ENCODE results near the gene TNFRSF9.
"Not testable (repeated sequence)": the region's sequence is repeated elsewhere in the genome, so short reads cannot be mapped to it uniquely, and the experiment has no call there.

TNFRSF9 gene

GRCh38 chr1:7940745-7941436, at the start of gene TNFRSF9:
TNFRSF9 (minus strand) TSS chr1:7940839; CDS start chr1:7939994, 845 bp downstream.
- DNase-seq: no peak

- no peak for DNase-seq
Measured at GRCh38 chr1:7989762-7990428, 49.3 kb upstream of the TNFRSF9 start.

- DNase-seq: no peak
Measured at GRCh38 chr1:7988576-7988975, 47.9 kb upstream of the TNFRSF9 start.

DNA sequence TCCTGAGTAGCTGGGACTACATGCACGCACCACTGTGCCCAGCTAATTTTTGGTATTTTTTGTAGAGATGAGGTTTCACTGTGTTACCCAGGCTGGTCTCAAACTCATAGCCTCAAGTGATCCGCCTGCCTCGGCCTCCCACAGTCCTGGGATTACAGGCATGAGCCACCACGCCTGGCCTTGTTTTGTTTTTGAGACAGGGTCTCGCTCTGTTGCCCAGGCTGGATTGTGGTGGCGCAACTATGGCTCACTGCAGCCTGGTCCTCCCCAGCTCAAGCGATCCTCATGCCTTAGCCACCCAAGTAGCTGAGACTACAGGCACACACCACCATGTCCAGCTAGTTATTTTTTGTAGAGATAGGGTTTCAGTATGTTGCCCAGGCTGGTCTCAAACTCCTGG, 46.9 kb upstream of the TNFRSF9 start:
- DNase-seq: no peak

DNA sequence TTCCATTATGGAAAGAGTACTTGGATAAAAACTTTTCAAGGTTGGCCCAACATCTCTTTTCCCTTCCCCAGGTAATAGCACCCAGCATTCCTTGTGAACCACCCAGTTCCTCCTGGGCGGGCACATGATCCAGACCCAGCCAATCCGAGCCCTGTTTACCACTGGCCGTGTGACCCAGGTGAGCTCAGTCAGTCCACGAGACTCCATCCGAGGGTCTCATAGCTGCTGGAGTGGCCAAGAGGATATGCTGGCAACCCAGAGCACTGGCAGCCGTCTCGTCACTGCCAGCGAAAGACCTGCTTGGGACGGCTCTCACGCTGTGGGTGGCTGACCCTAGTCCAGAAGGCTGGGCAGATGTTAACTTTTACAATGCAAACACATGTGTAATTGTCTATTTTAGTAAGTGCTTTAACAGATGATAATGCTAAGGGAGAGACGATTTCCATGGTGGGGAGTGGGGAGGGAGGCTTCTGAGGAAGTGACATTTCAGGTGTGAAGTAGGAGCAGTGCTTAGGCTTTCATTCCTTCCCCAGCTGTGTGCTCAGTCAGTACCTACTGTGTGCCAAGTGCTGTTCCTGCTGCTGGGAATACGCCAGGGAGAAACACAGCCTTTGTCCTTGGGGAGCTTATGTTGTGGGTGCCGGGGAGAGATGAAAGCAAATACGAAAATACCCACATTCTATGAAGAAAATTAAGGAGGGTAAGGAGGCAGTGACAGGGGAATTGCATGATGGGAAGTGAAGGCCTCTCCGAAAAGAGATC, 45.4 kb upstream of the TNFRSF9 start:
- DNase-seq: no peak

- no peak for DNase-seq
Measured at GRCh38 chr1:7984811-7985210, 44.2 kb upstream of the TNFRSF9 start.

DNA sequence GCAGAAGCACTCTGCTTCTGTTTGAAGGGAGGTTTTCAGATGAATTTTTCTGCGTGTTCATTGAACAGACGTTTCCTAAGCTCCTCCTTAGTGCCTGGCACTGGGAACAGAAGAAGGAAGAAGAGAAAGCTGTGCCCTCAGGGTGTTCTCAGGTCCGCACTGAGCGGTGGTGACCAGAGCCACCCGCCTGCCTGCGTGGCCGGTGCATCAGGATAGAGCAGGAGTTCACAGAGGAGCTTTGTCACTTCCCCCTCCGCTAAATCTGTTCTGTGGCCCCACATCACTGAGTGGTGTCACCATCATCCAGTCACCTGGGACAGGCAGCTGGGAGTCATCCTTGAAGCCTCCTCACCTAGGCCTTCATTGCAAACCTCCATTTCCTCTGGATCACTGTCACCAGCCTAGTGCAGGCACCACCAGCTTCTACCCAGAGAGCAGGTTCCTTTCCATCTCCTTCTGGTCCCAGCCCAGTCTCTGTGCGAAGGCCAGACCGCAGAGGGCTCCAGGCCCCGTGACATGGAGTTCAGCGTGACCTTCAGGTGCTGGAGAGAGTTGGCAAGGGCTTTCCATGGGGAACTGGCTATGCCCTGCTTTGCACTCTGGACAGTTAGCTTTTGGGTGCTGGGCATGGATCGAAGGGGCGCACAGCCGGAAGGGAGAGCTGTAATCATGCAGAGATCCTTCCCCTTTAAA, 42.6 kb upstream of the TNFRSF9 start:
- no peak for DNase-seq

DNA sequence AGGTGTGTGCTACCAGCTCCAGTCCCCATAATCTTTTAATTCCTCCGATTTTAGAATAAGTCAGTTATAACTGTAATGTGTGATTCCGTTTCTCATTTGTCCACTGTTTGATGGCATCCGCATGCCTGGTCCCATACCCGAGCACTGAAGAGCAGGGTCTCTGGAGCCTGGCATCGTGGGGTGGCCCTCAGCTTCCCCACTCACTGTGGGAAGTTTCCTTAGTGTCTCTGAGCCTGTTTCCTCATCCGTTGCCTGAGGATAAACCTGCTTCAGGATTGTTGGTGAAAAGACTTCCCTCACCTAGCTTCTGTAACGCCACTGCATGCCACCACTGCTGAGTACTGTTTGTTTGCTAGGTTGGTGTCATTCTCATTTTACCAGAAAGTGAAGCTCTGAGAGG, 40.3 kb upstream of the TNFRSF9 start:
- DNase-seq: no peak

DNA sequence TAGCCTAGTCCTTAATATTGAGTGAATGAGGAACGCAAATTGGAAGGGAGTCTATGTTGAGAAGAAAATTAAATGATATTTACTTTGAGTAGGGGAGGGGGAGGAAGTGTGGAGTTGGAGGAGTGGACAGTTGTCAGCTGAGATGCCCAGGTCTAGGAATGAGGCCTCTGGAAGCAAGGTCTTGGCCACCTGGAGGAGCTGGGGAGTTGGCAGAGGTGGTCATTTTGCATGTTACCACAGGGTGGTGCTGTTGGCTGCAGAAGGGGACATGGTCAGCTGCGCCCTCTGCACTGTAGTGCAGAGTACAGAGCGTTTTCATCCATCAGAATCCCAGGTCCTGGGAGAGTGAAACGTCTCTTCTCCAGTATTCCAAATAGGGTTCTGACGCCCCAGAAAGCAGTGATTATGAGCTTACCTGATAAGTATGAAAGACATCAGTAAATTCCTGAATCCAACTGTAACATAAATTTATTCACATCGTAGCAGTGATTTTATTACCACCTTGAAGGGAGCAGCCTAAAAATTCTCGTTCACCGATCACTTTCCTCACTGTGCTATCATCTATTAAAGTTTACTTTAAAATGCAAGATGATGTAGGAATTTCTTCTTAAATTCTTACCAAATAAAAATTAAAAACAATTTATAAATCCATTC, 34.7 kb upstream of the TNFRSF9 start:
- DNase-seq: peak; percentile 56

- no peak for DNase-seq
Measured at GRCh38 chr1:7973086-7973485, 32.4 kb upstream of the TNFRSF9 start.

- DNase-seq: no peak
Measured at GRCh38 chr1:7972285-7972684, 31.6 kb upstream of the TNFRSF9 start.

DNA sequence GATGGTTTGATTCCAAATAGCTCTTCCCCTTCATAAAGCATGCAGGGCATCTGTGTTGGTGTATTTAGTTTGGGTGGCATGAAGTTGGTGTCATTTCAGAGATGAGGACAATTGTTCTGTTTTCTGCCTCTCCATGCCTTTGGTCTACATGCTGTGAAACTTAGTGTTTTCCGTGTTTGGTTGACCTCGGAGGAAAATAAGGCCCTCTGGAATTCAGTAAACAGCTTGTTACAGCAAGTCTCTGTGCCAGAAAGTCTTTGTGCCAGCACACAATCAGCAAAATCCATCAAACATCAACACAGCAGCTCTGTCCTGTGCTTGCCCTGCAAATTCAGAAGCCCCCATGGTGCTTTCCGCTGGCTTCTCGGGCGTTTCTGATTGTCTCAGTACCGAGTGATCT, 30.4 kb upstream of the TNFRSF9 start:
- no peak for DNase-seq

- no peak for DNase-seq
Measured at GRCh38 chr1:7970246-7970645, 29.6 kb upstream of the TNFRSF9 start.

GRCh38 chr1:7967651-7968050, 27.0 kb upstream of the TNFRSF9 start:
- no peak for DNase-seq

- DNase-seq: no peak
Measured at GRCh38 chr1:7967196-7967595, 26.6 kb upstream of the TNFRSF9 start.

DNA sequence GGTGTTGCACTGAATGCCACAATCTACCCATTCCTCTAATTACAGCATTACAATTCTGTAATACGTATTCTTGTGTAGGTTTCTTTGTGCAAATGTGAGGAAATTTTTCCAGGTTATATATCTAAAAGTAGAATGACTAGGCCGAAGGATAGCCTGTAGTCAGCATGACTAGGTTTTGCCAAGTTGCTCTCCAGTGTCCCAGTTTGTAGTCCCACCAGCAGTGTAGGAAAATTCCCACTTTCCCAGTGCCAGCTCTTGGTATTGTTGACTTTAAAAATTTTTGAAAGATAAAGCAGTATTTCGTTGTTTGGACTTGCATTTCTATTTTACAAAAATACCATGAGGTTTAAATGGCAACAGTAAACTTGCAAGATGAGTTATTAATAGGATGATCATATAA, 23.8 kb upstream of the TNFRSF9 start:
- DNase-seq: no peak

- DNase-seq: not testable (repeated sequence)
Measured at GRCh38 chr1:7963841-7964240, 23.2 kb upstream of the TNFRSF9 start.

DNA sequence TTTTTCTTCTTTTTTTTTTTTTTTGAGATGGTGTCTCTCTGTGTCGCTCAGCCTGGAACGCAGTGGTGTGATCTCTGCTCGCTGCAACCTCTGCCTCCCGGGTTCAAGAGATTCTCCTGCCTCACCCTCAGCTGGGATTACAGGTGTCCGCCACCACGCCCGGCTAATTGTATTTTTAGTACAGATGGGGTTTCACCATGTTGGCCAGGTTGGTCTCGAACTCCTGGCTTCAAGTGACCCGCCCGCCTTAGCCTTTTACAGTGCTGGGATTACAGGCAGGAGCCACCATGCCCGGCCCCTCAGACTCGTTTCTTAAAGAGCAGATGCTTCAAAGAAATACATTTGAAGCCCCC, 22.7 kb upstream of the TNFRSF9 start:
- DNase-seq: not testable (repeated sequence)

DNA sequence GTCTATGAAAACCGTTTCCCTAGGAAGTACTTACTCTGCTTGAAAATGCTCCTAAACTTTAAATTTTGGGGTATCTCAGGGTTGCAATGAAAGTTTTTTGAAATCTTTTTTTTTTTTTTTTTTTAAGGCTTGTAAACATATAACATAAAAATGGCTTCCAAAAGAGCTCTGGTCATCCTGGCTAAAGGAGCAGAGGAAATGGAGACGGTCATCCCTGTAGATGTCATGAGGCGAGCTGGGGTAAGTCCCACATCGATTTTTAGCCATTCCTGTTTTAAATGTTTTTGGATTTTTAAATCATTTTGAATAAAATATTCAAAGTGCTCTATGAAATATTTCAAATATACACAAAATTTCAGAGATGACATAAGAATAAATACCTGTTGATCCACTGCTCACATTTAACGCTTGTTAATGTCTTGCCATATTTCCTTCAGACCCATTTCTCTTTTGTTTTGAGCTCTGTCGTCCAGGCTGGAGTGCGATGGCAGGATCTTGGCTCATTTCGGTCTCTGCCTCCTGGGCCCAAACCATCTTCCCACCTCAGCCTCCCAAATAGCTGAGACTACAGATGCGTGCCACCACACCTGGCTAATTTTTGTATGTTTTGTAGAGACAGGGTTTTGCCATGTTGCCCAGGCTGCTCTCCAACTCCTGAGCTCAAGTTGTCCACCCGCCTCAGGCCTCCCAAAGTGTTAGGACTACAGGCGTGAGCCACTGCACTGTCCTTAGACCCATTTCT, 22.2 kb upstream of the TNFRSF9 start:
- DNase-seq: no peak

DNA sequence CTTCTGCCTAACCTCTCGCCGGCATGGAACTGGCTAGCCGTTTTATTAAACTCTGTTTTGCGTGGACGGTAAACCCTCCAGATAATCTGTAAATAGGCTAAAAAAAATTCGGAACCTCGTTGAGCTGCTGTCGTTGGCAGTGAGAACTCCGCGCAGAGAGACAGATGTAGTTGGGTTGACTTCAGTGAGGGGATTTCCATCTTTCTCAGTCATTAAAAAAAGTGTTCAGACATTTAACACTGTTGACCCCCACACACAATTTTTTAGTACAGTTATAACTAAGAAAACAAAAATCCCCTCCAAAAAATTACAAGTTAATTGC, 21.3 kb upstream of the TNFRSF9 start:
- no peak for DNase-seq

GRCh38 chr1:7961216-7962013, 20.8 kb upstream of the TNFRSF9 start, which contains the start of gene PARK7:
PARK7 (plus strand) TSS chr1:7961711; CDS start chr1:7962786, 1,075 bp downstream.
- DNase-seq: peak; percentile 96

GRCh38 chr1:7960867-7961215, 20.2 kb upstream of the TNFRSF9 start:
- DNase-seq: no peak

Measured in NCI-H146 (cell line).